ENCODE measurements around the gene AHI1.

The AHI1 gene

GRCh38 chr6:135497412-135498184, at the start of gene AHI1:
TSS of gene AHI1 (minus strand) at chr6:135497740. CDS start at chr6:135492237, 5,503 bp downstream.
- DNase-seq (ENCODE audit: low read depth) = peak; percentile 96

GRCh38 chr6:135546680-135547418, 49.3 kb upstream of the AHI1 start:
- no peak for DNase-seq (ENCODE audit: low read depth)

- no peak for DNase-seq (ENCODE audit: low read depth)
Measured at GRCh38 chr6:135546206-135546605, 48.7 kb upstream of the AHI1 start.

GRCh38 chr6:135540207-135540840, 42.8 kb upstream of the AHI1 start:
- DNase-seq (ENCODE audit: low read depth) = peak; percentile 8

DNA sequence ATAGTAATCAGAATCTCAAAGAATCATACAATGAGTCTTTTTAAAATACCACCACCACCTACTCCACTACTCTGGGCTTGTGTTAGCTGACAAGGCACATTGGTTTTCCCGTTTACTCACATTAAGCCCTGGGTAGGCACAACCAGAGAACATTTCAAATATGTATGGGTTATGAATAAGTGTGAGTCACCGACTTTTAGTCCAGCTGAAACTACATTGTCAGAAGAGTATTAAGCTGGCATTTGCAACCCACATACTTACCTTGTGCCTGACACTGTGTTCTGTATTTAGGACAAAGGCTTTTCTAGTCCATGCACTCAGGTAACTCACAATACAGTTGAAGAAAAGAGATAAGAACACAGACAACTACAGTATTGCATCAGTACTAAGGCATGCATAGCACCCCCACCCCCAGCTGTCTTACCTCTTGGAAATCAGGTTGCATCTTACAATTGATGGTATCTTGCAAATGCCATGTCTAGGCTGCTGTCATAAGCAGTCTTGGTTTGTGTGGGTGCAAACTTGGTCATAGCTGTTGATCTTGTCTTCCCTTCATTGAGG, 40.3 kb upstream of the AHI1 start:
- peak; percentile 92 for DNase-seq (ENCODE audit: low read depth)

GRCh38 chr6:135535989-135536414, 38.5 kb upstream of the AHI1 start:
- DNase-seq (ENCODE audit: low read depth) = peak; percentile 92

- peak; percentile 74 for DNase-seq (ENCODE audit: low read depth)
Measured at GRCh38 chr6:135534773-135535380, 37.3 kb upstream of the AHI1 start.

GRCh38 chr6:135532559-135532958, 35.0 kb upstream of the AHI1 start:
- DNase-seq (ENCODE audit: low read depth) = no peak

DNA sequence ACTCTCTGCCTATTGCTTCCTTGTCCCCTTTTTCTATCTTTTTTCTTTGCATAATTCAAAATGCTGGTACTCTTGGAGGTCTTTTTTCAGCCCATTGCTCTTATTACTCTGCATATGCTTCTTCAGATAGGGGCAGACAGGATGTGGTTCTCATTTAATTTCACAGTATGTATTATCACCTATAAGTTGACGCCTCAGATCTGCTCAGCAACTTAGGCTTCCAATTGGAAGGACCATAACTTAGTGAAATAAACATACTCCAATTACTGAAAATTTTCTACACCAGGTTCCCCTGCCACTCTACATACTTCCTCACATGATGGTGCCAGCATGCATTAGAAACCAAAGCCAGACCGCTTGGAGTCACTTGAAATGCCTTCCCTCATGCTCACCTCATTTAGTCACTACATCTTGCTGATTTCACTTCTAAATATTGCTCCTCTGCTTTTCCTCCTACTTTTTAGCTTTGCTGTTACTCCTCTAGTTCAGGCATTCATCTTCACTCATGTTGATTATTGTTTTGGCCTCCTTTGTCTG, 34.5 kb upstream of the AHI1 start:
- peak; percentile 19 for DNase-seq (ENCODE audit: low read depth)

DNA sequence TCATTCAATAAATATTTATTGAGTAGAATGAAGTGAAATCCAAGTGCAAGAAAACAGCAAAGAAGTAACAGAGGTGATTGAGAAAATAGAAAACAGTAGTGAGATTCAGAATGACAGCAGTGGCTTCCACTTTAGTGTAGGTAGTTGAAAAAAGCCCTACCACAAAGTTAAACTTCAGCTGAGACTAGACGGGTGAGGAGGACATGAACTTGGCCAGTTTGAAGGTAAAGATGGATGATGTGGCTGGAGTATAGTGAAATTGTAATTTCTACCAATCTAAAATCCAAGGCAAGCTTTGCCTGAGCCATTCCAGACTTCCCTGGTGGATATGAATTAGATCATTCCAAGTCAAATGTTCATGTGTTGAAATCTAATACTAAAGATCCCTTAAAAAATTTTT, 32.6 kb upstream of the AHI1 start:
- DNase-seq (ENCODE audit: low read depth) = no peak

DNA sequence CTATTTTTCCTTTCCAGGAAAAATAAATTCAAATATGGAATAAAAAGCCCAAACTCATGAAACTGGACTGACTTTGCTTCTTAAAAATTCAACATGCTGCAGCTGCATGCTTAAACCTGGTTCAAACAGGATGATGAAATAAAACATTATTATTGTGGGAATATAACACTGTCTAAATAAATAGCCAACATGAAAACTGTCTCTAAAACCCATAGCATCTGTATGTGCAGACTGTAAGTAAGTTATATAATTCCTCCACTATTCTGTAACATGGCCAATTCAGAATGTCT, 30.4 kb upstream of the AHI1 start:
- no peak for DNase-seq (ENCODE audit: low read depth)

- no peak for DNase-seq (ENCODE audit: low read depth)
Measured at GRCh38 chr6:135527116-135527959, 29.8 kb upstream of the AHI1 start.

- DNase-seq (ENCODE audit: low read depth) = no peak
Measured at GRCh38 chr6:135525594-135525993, 28.1 kb upstream of the AHI1 start.

GRCh38 chr6:135522965-135523692, 25.6 kb upstream of the AHI1 start:
- peak; percentile 47 for DNase-seq (ENCODE audit: low read depth)

GRCh38 chr6:135521431-135521830, 23.9 kb upstream of the AHI1 start:
- DNase-seq (ENCODE audit: low read depth) = peak; percentile 67

DNA sequence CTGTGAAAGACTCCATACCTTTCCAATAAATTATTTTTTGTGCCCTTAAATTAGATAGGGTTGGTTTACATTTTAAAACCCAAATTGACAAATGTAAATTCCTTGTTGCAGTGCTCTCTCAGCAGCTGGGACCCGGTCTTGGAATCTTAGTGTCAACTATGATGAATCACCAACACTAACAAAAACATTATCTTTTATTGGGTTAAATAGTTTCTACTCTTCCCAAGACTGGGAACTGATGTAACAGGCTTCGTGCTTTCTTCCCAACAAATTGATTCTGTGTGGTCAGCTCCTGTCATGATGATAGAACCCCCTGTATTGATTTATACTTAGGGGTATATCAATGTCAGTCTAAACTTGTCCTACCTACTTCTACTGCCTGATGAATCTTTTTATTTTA, 23.2 kb upstream of the AHI1 start:
- peak; percentile 38 for DNase-seq (ENCODE audit: low read depth)

- DNase-seq (ENCODE audit: low read depth) = no peak
Measured at GRCh38 chr6:135519348-135519747, 21.8 kb upstream of the AHI1 start.

DNA sequence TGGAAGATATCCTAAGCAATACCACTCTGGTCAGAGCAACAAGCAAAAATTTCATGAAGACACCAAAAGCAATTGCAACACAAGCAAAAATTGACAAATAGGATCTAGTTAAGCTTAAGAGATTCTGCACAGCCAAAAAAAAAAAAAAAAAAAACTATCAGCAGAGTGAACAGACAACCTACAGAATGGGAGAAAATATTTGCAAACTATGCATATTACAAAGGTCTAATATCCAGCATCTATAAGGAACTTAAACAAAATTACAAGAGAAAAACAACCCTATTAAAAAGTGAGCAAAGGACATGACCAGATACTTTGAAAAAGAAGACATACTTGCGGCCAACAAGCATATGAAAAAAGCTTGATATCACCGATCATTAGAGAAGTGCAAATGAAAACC, 20.0 kb upstream of the AHI1 start:
- DNase-seq (ENCODE audit: low read depth) = no peak

DNA sequence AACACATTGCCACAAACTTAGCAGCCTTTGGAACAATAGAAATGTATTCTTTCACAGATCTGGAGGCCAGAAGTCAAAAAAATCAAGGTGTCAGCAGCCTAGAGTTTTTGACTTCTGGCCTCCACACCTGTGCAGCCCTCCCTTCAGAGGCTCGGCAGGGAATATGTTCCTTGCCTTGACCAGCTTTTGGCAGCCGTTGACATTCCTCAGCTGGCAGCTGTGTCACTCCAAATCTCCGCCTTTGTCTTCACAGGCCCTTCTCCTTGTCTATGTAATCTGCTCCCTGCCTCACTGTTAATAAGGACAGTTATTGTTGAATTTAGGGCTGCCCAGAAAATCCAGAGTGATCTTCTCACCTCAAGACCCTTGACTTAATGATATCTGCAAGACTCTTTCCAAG, 17.2 kb upstream of the AHI1 start:
- DNase-seq (ENCODE audit: low read depth) = no peak

DNA sequence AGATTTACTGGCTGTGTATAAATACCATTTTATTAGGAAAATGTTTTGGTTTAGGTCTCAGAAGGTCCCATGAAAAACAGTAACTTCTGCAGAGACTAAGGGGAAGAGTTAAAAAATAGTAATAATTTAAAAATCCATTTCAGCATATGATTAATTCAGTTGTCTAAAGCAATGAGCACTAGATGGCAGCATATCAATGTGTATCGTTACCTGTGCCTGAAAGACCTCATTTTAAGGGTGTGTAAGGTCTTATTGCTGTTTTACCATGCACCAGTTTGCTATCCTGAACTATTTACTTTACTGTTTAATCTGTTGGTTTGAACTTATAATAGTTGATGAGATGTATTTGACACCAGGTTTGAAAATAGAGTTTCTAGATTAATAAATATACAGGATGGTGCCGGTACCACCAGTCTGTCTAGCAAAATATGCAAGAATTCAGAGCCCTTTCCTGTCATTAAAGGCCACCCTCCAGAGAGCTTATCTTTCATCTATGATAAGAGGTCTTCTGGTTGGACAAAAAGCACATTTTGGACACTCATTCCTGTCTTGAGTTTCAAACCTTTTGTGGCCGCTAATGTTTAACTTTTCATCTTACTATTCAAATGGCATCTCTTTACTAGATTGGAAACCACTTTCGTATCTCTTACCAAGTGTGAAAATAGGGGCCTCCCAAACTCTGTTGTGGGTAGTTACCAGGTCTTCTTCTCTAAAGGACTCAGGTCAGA, 8.9 kb upstream of the AHI1 start:
- DNase-seq (ENCODE audit: low read depth) = peak; percentile 76
